Neural cell (in vitro differentiated cells): ENCODE measurements around the gene KCNQ5. TPM values are rescaled to one million over a fixed set of nuclear protein-coding genes. Genes with fewer than 3 reads are reported as not detected.

Experiments
- H2AFZ ChIP-seq: fragments of 200-600, 300-800 bp; sonication (generic), shearing (Covaris generic); 2 replicates; pipeline ENCODE4 v1.6.0; 2014; ENCODE audit warnings: low read depth, mild to moderate bottlenecking, antibody characterized with exemption, low read length, moderate library complexity
- H3F3A ChIP-seq: fragments of 200-600 bp; shearing (Covaris generic); 2 replicates; pipeline ENCODE4 v1.6.1; 2016; ENCODE audit warnings: mild to moderate bottlenecking, moderate library complexity, mixed read lengths, antibody characterized with exemption, low read length; ENCODE audit not compliant: insufficient read depth, poor library complexity, severe bottlenecking
- H3K27ac ChIP-seq: fragments of 200-600, 300-800 bp; sonication (generic), shearing (Covaris generic); 2 replicates; pipeline ENCODE4 v1.5.1; 2014; ENCODE audit warnings: mild to moderate bottlenecking, low read length, moderate library complexity
- H3K27me3 ChIP-seq: fragments of 300-800, 200-600 bp; sonication (generic), shearing (Covaris generic); 2 replicates; pipeline ENCODE4 v1.6.0; 2014; ENCODE audit warnings: mild to moderate bottlenecking, low read depth, low read length, moderate library complexity; ENCODE audit not compliant: insufficient read depth
- H3K36me3 ChIP-seq: fragments of 300-800, 200-600 bp; sonication (generic), shearing (Covaris generic); 2 replicates; pipeline ENCODE4 v1.5.1; 2014; ENCODE audit warnings: mild to moderate bottlenecking, antibody characterized with exemption, low read length, moderate library complexity; ENCODE audit not compliant: insufficient read depth
- H3K4me2 ChIP-seq: fragments of 300-800, 200-600 bp; sonication (generic), shearing (Covaris generic); 2 replicates; pipeline ENCODE4 v1.6.0; 2014; ENCODE audit warnings: mild to moderate bottlenecking, low read length
- H3K4me3 ChIP-seq: fragments of 300-800, 200-600 bp; sonication (generic), shearing (Covaris generic); 2 replicates; pipeline ENCODE4 v1.5.1; 2014; ENCODE audit warnings: mild to moderate bottlenecking, low read length, moderate library complexity
- H3K79me2 ChIP-seq: fragments of 200-600 bp; shearing (Covaris generic); replicated peaks from 2 replicates; pipeline ENCODE4 v1.6.0; 2014; ENCODE audit warnings: mild to moderate bottlenecking, low read length, moderate library complexity; ENCODE audit not compliant: insufficient read depth
- H3K9ac ChIP-seq: fragments of 300-800, 200-600 bp; sonication (generic), shearing (Covaris generic); 2 replicates; pipeline ENCODE4 v1.6.1; 2016; ENCODE audit warnings: mild to moderate bottlenecking, low read length, mixed read lengths
- H3K9me2 ChIP-seq: fragments of 200-600 bp; shearing (Covaris generic); 2 replicates; pipeline ENCODE4 v1.6.1; 2016; ENCODE audit warnings: mild to moderate bottlenecking, low read length, mixed read lengths; ENCODE audit not compliant: insufficient read depth
- H3K9me3 ChIP-seq: fragments of 200-600, 300-800 bp; sonication (generic), shearing (Covaris generic); 2 replicates; pipeline ENCODE4 v1.6.1; 2016; ENCODE audit warnings: mild to moderate bottlenecking, mixed run types, low read length, moderate library complexity, mixed read lengths
- H4K20me1 ChIP-seq: fragments of 200-600 bp; shearing (Covaris generic); 2 replicates; pipeline ENCODE4 v1.6.1; 2016; ENCODE audit warnings: mild to moderate bottlenecking, mixed run types; ENCODE audit not compliant: insufficient read depth
- CTCF ChIP-seq: fragments of 450-650 bp; IDR thresholded peaks from 2 replicates; pipeline ENCODE4 v1.5.1; 2014; ENCODE audit warnings: antibody characterized with exemption, mild to moderate bottlenecking, moderate library complexity; ENCODE audit not compliant: poor library complexity, severe bottlenecking
- EP300 ChIP-seq: fragments of 450-650 bp; conservative IDR thresholded peaks from 2 replicates; pipeline ENCODE4 v1.6.1; 2014; ENCODE audit warnings: antibody characterized with exemption, mild to moderate bottlenecking, moderate library complexity; ENCODE audit not compliant: poor library complexity, severe bottlenecking
- EZH2 ChIP-seq: fragments of 200-600, 300-800 bp; shearing (Covaris generic), sonication (generic); IDR thresholded peaks from 2 replicates; pipeline ENCODE4 v1.6.1; 2014; ENCODE audit warnings: antibody characterized with exemption, low read length, borderline replicate concordance, mild to moderate bottlenecking; ENCODE audit not compliant: insufficient read depth, poor library complexity, severe bottlenecking
- MXI1 ChIP-seq: fragments of 450-650 bp; conservative IDR thresholded peaks from 2 replicates; pipeline ENCODE4 v1.6.1; 2014; ENCODE audit warnings: antibody characterized with exemption, mild to moderate bottlenecking; ENCODE audit not compliant: poor library complexity, severe bottlenecking
- POLR2AphosphoS5 ChIP-seq: IDR thresholded peaks from 2 replicates; pipeline ENCODE4 v1.6.1; 2012
- RAD21 ChIP-seq: fragments of 450-650 bp; conservative IDR thresholded peaks from 2 replicates; pipeline ENCODE4 v1.6.1; 2014; ENCODE audit warnings: antibody characterized with exemption, mild to moderate bottlenecking, moderate library complexity
- REST ChIP-seq: IDR thresholded peaks from 2 replicates; pipeline ENCODE4 v1.6.1; 2012; ENCODE audit warnings: borderline replicate concordance
- SMC3 ChIP-seq: fragments of 450-650 bp; conservative IDR thresholded peaks from 2 replicates; pipeline ENCODE4 v1.6.1; 2014; ENCODE audit warnings: antibody characterized with exemption, mild to moderate bottlenecking, moderate library complexity; ENCODE audit not compliant: poor library complexity
- TAF1 ChIP-seq: IDR thresholded peaks from 2 replicates; pipeline ENCODE4 v1.6.1; 2012; ENCODE audit warnings: low read depth
- polyA plus RNA-seq: library from polyadenylated mRNA; depleted of rRNA; stranded (reverse); fragments of >200 nt; gene quantifications from 2 replicates; pipeline ENCODE4 v1.2.3, GENCODE V29; 2014

KCNQ5 gene
- polyA plus RNA-seq, 1 donor from 2014 or later: 0.30 TPM

GRCh38 chr6:73157870-73158269, 536.0 kb downstream of the KCNQ5 start:
- H3K27ac ChIP-seq: no peak overlapping the region
- H3K9me2 ChIP-seq: no peaks in the 10 kb centered on the region
- no peaks in the 10 kb centered on the region for H3F3A ChIP-seq
- no peaks in the 10 kb centered on the region for H3K9me3 ChIP-seq
- H3K9ac ChIP-seq: no peak overlapping the region
- no peak overlapping the region for H2AFZ ChIP-seq
- no peaks in the 10 kb centered on the region for H3K36me3 ChIP-seq
- H3K4me2 ChIP-seq: no peak overlapping the region
- TF ChIP-seq POLR2AphosphoS5: no peak
- TF ChIP-seq TAF1: no peak
- no peak for TF ChIP-seq CTCF
- TF ChIP-seq EZH2: no peak
- no peak for TF ChIP-seq SMC3
- no peak for TF ChIP-seq MXI1
- no peak for TF ChIP-seq EP300
- no peaks in the 10 kb centered on the region for H4K20me1 ChIP-seq
- H3K4me3 ChIP-seq: no peak overlapping the region
- no peaks in the 10 kb centered on the region for H3K79me2 ChIP-seq
- no peaks in the 10 kb centered on the region for H3K27me3 ChIP-seq

- Histone ChIP-seq H3K79me2 (no peaks in the 10 kb centered on the region), H2AFZ (no peak overlapping the region), H4K20me1 (no peaks in the 10 kb centered on the region), H3K36me3 (no peaks in the 10 kb centered on the region), H3K9ac (no peak overlapping the region), H3K27me3 (no peaks in the 10 kb centered on the region), H3K9me2 (no peaks in the 10 kb centered on the region), H3K4me2 (no peak overlapping the region), H3K27ac (no peak overlapping the region), H3K9me3 (no peaks in the 10 kb centered on the region), H3F3A (no peaks in the 10 kb centered on the region), H3K4me3 (no peak overlapping the region)
- no peak for TF ChIP-seq RAD21
- TF ChIP-seq TAF1: no peak
- no peak for TF ChIP-seq MXI1
- TF ChIP-seq POLR2AphosphoS5: no peak
- no peak for TF ChIP-seq SMC3
- TF ChIP-seq EZH2: no peak
- no peak for TF ChIP-seq CTCF
- TF ChIP-seq REST: no peak
- TF ChIP-seq EP300: no peak
These were observed 547.2 kb downstream of the KCNQ5 start for GRCh38 chr6:73169111-73169510.
